SKM-1 treated with dmso at 0.1 percent for 144 hours (cell line): ENCODE results near the gene PPP1R3D.
"Not testable (repeated sequence)": the region's sequence is repeated elsewhere in the genome, so short reads cannot be mapped to it uniquely, and the experiment has no call there.

Experiments
- DNase-seq: peaks from one replicate; lab custom pipeline; 2025; ENCODE audit not compliant: unreplicated experiment; lab: John Stamatoyannopoulos, UW

PPP1R3D gene, protein sequence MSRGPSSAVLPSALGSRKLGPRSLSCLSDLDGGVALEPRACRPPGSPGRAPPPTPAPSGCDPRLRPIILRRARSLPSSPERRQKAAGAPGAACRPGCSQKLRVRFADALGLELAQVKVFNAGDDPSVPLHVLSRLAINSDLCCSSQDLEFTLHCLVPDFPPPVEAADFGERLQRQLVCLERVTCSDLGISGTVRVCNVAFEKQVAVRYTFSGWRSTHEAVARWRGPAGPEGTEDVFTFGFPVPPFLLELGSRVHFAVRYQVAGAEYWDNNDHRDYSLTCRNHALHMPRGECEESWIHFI

DNA sequence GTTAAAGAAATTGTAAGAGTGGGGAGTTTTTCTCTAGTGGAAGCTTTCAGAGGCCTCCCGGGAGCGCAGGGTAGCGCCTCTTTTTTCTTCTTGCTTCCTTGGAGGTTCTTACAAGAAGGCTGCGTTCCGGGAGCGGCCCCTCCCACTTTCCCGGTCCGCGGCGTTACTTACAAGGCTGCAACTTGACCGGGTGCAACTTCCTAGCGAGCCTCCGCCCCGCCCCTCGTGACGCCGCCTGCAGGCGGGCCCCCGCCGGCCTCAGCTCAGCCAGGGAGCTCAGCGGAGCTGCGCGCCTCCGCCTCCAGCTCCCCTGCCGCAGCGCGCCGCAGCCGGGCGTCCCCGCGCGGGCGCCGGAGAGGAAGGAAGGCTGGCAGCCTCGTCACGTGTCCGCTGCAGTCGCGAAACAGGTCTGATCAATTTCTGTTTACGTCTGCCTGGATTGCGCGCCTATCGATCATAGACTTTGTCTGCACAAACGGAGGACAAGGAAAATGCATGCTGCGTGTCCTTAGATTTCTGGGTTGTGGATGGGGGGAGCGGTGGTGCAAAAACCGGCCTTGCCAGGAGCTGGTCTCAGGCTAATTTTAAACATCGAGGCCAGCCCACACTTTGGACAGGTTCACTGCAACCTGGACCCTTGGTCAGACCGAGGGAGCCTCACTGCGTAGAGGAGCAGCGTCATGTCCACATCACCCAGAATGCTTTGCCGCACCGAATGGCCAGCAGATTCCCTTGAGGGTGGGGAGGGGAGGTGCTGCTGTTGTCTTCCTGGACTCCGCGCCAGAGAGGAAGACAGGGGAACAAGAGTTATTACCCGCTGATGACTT is at the start of gene PPP1R3D, which contains the start of gene FAM217B:
Gene PPP1R3D, minus strand, starts transcription at position 177 of the 827 bp plus-strand sequence. CDS start 374 bp downstream, outside the sequence.
Gene FAM217B, plus strand, starts transcription at position 261 of the 827 bp plus-strand sequence. CDS start 3,555 bp downstream, outside the sequence.
- peak; percentile 85 for DNase-seq

DNA sequence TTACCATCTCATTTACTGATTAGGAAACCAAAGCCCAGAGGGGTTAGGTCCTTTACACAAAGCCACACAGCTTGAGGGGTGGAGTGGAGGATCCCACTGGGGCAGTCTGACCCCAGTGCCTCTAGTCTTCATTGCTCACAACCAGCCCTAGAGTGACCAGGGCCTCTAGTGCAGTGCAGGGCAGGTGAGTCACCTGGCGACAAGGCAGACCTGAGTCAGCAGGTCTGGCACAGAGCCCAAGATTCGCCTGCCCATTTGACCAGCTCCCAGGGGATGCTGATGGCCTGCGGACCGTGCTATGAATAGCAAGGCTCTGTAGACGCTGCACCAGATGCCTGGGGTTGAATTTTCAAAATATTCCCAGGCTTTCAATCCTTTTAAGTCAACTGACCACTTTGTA is 48.0 kb upstream of the PPP1R3D start:
- DNase-seq: no peak

DNA sequence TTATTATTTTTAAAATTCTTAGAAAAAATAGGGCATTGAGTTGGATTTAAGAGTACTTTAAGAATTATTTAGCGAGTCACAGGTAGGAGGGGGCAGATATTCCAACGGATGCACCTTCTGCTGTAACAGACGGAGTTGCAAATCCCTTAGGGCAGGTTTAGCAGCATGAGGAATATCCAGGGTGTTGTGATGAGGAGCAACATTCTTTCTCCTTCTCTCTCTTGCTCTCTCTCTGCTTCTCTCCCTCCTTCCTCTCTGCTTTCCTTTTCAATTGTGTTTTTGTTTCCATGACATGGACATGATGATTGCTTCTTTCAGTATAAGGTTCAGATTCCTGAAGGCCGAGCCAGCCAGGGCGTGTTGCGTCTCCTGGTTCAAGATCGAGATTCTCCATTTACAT is 47.0 kb upstream of the PPP1R3D start:
- no peak for DNase-seq

DNA sequence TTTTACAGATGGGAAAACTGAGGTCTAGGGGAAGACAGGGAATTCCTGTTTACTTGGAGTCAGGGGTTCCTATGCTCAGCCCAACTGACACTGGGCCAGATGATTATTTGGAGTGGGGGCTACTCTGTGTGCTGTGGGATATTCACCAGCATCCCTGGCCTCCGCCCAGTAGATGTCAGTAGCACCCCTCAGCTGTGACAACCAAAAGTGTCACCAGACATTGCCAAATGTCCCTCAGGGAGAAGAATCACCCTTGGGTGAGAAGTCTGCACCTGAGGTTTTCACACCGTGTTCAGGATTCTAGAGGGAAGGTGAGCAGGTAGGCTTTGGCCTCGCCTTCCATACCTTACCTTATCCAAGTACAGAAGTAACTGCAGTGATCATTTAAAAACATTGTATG is 45.8 kb upstream of the PPP1R3D start:
- peak; percentile 14 for DNase-seq

DNA sequence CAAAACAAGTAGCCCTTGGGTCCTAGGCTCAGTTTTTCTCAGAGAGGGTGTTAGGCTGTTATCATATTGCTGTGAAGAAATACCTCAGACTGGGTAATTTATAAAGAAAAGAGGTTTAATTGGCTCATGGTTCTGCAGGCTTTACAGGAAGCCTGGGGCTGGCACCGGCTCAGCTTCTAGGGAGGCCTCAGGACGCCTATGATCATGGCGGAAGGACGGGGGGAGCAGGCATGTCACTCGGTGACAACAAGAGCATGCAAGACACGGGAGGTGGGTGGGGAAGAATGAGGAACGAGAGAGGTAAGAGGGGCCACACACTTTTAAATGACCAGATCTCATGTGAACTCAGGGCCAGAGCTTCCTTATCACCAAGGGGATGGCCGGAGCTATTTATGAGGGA is 45.1 kb upstream of the PPP1R3D start:
- no peak for DNase-seq

DNA sequence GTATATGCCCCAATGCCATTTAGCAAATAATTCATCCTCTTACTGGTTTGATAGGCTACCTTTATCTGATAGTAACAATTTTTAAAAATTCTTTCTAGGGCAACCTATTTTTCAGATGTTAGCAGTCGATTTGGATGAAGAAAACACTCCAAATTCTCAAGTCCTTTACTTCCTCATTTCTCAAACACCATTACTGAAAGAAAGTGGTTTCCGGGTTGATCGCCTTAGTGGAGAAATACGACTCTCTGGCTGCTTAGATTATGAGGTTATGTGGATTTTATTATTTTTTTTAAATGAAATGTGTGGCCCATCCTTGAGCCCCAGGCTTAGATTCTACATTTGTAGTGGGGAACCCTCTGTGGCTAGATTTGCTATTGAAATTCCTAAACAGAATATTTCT is 44.4 kb upstream of the PPP1R3D start:
- peak; percentile 73 for DNase-seq

DNA sequence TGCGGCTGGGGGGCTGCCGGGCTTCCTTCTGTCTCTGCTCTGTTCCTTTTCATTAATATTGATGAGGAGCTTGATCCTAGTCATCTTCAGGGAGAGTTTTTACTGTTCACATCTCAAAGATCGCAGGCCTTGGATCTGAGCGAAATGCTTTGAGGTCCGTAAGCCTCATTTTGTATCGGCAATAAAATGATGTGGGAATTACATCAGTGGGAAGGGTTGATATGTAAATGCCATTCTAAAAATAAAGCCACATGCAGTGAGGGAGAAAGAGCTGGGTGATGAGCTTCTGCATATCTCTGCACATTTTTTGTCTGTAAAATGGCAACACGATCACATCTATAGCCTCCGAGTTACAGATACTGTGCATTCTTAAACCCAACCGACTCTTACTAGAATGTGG is 43.0 kb upstream of the PPP1R3D start:
- no peak for DNase-seq

DNA sequence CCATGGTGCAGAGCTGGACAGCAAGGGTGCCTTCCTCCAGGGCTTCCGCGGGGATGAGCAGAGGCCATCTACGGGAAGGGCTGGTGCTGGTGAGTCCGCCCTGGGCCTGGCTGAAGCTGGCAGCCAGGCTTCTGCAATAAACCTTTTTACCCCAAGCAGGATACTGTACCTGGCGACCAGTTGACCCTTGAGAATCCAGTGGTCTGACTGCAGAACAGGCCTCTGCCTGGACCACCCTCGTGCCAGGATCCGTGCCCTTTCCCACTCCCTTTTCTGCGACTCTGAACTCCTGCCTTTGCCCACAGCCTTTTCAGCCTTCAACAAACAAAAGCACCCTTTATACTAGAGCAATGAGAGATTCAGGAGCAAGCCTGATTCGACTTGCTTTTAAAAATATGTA is 37.0 kb upstream of the PPP1R3D start:
- DNase-seq: no peak

DNA sequence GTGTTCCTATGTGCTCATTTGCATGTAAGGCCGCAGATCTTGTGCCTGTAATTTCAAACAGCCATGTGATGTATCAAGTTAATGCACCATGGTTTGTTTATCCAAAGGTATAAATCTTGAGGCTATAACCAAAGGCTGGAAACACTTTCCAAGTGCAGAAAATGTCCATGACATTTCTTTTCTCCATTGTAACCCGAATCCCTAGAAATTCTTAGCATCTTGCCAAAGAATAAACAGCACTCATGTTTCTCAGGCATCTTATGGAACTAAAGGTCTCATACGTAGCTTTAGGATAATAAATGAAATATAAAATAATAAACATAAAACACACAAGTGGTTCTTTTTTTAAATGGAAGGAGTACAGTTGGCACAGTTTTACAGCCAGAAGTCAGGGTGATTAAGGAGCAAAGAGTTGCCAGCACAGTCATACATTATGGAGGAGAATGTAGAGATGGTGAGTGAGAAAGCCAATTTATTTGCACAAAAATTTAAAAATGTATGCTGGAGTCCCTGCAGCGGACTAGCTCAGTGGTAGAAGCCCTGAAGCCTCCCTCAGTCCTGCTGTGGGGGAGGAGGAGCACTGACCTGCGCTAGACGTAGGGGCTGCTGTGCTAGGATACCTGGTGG is 36.2 kb upstream of the PPP1R3D start:
- no peak for DNase-seq

DNA sequence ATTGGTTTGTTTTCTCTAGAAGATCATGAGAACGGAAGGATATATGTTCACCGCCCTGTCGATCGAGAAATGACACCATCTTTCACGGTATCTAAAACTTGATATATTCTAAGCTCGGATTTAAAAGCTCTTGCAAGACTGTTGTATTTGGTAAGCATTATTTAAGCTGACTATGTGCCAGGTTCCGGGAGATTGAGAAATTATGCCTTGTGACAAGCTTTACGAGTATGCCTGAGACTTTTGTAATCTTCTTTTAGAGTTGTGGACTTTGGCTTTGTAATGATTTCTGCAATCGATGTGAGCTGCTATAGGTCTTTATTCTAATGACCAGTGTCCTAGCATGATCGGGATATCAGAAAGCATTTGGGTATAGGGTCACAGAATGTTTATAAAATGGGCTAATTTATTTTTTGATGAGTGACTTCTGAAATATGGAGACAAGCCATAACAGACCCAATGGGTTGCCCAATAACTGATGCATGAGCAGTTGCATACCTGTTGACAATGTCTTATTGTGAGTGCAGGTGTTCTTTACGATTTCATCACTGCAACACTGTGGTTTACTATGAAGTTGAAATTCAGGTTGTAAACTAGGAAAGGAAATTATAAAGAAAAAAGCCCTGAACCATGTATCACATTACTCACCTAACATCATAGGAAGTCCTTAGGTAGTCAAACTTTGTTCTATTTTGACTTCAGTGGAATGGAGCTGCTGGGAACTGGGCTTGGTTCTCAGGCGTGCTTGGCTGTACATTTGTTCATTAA is 32.1 kb upstream of the PPP1R3D start:
- no peak for DNase-seq

DNA sequence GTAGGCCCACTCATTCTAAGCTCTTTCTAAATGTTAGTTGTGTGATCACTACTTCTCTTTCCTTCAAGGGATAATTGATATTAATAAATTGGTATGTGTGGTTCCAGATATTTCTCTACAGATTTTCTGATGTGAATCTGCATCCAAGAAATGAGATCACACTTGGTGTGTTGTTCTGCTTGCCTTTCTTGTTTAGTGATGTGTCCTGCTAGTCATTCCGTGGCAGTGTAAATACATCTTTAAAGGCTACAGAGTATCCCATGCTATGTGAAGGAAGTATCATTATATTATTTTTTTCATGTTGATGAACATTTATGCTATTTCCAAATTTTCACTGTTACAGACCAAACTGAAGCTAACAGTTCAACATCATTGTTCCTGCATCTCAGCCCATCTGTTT is 31.3 kb upstream of the PPP1R3D start:
- no peak for DNase-seq

DNA sequence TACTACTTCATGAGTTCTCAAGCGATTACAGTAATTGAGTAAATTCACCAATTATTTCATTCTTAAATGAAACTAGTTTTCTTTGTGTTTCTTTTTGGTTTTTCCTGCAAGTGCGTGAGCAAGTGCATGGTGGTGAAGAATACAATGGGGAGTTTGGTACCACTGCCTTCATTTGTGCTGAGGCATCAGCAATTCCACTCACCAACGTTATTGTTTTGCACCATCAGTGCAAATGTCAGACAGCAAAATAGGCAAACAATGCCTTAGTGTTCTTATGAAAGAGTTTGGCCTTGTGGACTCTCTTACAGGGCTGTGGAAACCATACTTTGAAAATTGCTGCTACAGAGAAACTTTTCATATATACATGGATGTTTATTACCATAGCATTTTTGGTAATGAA is 26.3 kb upstream of the PPP1R3D start:
- DNase-seq: no peak

DNA sequence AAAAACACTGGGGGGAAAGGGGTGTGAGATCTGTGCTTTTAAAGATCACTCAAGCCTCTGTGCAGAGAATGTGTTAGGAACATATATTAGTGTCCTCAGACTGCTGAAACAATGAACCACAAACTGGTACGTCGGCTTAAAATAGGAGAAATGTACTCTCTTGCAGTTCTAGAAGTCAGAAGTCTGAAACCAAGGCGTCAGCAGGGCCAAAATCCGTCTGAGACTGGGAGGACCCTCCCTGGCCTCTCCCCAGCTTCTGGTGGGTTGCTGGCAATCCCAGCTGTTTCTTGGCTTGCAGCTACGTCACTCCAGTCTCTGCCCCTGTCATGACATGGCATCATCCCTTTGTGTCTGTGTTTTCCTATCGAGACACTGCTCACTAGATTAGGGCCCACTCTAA is 22.1 kb upstream of the PPP1R3D start:
- DNase-seq: no peak

DNA sequence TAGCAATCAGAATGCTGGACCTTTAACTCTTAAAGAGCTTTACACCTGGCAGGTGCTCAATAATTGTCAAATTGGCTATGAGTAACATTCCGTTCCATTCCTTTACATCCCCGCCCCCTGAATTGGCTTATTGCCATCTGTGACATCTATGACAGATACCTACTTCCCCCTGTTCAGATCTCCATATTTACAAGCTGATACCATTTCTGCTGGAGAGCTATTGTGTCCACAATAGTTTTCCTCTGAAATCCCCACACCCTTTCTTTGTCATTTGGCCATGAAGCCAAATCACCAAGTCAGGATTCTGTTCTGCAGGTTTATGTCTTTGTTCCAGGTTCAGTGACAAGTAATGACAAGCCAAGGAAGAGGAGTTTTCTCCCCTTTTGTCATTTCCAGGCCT is 21.3 kb upstream of the PPP1R3D start:
- DNase-seq: no peak

DNA sequence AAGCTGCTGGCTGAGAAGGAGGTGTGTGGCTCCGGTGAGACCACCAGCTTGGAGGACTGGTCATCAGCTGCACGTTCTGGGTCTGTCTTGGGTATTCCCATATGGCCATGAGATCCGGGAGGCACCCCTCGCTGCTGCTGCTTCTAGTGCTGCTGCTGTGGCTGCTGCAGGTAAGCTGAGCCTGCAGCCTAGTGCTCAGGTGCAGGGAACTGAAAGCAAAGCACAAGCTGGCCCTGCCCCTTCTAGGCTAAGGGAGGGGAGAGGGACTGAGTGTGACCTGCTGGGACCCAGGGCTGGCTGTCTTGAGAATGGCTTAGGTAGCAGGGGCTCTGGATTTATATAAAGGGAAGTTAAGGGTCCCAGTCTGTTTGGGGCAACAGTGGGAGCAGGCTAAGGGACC is 18.5 kb upstream of the PPP1R3D start:
- no peak for DNase-seq

DNA sequence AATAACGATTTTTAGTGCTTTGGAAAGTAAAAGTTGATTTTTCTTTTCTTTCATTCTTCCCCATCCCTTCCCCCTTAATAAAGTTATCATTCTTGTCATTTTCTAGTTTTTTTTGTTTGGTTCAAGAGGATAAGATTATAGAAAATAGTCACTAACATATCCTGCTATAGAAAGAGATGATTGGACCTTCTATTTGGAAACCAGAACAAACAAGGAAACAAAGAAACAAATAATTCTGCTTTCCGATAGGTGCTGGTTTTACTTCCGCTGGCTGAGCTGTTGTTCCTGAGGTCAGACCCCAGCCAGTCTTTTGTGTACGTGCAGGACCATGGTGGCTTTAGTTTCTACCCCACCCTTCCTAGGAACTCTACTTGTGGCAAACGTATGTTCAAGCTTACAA is 18.0 kb upstream of the PPP1R3D start, which contains the start of gene CDH26:
Gene CDH26, plus strand, starts transcription at position 301 of the 400 bp plus-strand sequence. CDS start 304 bp downstream, outside the sequence.
- no peak for DNase-seq

DNA sequence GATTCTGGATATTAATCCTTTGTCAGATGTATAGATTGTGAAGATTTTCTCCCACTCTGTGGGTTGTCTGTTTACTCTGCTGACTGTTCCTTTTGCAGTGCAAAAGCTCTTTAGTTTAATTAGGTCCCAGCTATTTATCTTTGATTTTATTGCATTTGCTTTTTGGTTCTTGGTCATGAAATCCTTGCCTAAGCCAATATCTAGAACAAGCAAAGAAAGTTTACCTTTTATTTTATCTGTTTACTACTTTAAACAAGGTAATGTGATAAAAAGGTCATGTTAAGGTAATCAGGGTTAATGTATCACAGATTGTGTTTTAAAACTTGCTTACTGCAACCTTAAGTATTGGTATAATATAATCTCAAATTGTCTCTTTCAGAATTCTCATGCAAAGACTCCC is 17.5 kb upstream of the PPP1R3D start:
- DNase-seq: not testable (repeated sequence)

DNA sequence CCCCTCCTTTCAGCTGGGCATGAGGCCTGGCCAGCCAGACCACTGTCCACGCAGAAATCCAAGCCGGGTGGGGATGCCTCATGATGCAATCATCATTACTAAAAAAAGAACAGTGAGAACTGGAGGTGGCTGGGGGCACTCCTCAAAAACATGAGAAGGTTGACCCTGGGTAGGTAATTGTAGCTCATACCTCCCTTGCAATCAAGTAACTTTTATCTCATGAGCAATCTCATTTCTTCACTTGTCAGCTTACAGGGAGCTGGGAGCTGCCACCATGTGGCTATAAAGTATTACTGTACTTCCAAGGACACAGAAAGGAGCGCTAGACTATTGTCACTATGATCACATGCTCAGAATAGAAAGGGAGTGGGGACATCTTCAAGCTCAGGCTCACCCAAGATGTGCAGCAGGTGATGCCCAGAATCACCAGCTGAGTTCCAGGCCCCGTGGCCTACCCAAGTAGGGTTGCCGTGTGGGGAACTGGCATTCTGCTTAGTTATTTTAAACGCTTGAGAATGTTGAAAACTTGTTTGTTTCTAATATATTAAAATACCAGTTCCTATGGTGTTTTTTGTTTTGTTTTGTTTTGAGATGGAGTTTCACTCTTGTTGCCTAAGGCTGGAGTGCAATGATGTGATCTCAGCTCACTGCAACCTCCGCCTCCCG is 15.2 kb upstream of the PPP1R3D start:
- no peak for DNase-seq

DNA sequence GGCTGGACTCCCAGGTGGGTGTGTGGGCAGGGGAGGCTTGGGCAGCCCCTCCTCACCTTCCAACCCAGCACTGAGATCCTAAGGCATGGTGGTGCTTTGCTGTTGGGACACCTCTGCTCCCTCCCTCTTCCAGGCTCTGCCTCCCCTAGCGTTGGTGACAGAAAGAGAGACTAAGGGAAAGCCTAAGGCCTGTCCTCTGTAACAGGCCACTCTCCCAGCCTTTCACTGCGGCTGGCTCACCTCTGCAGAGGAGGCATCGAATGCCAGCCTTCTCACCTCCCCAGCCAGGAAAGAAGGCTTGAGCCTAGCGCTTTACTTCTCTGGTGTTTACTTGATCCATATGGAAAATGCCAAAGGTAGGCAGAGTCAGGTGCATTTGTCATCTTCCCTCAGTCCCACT is 14.6 kb upstream of the PPP1R3D start:
- DNase-seq: no peak

DNA sequence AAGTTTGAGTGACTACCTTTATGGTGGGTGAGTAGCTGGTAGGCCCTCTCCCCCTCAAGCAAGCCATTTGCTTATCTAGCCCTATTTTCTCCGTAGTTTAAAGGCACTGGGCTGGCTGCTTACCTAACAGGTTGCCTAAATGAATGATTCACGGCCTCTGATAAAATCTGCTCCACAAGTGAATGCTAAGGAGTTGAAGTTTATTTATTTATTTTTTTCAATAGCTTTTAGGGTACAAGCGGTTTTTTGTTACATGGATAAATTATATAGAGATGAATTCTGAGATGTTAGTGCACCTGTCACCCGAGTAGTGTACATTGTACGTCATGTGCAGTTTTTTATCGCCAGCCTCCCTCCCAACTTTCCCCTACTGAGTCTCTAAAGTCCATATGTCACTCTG is 9.8 kb upstream of the PPP1R3D start:
- no peak for DNase-seq
